Measurements from ENCODE around the gene XPO5. TPM values are rescaled to one million over a fixed set of nuclear protein-coding genes. Genes with fewer than 3 reads are reported as not detected.

Gene XPO5
- total and polyA plus RNA-seq, 9 of the 15 experiments (the other 6 are each of a cell fraction or from before 2014, with no cell fraction given), result 36.0 to 170 (median 99.1) TPM

GRCh38 chr6:43570876-43571441 lies 4.9 kb downstream of the XPO5 start (continued):
- peak; percentile 43; the same call in 1 of the 2 replicates for TF ChIP-seq ZBTB40 (IDR thresholded peaks at IDR 0.05)
- TF ChIP-seq ZBTB40 (CRISPR knock-in tag; IDR thresholded peaks at IDR 0.05), result no peak
- TF ChIP-seq CHAMP1 (IDR thresholded peaks at IDR 0.05), result no peak
- TF ChIP-seq U2AF1 (optimal IDR thresholded peaks at IDR 0.05; ENCODE audit: low read depth, low read length), result no peak
- TF ChIP-seq UBTF (IDR thresholded peaks at IDR 0.05; ENCODE audit: borderline replicate concordance in 1 of 2, low read depth in 2 of 2, low read length in 2 of 2), result no peak
- peak; percentile 95 for TF ChIP-seq CEBPB (tag; IDR thresholded peaks at IDR 0.05)
- no peak for TF ChIP-seq ZBTB26 (CRISPR knock-in tag; IDR thresholded peaks at IDR 0.05)
- no peak for TF ChIP-seq ESRRA (IDR thresholded peaks at IDR 0.05; ENCODE audit: borderline replicate concordance, low read depth)
- no peak for TF ChIP-seq ZNF316 (IDR thresholded peaks at IDR 0.05)
- no peak; the same call in 1 of the 2 replicates for TF ChIP-seq NFATC3 (IDR thresholded peaks at IDR 0.05)
- TF ChIP-seq COPS2 (conservative IDR thresholded peaks at IDR 0.05), result no peak
- peak; percentile 77; the same call in 1 of the 2 replicates for TF ChIP-seq DPF2 (IDR thresholded peaks at IDR 0.05)
- TF ChIP-seq POU5F1 (IDR thresholded peaks at IDR 0.05; ENCODE audit: borderline replicate concordance, low read depth, low read length, partially characterized antibody), result no peak
- TF ChIP-seq MBD2 (IDR thresholded peaks at IDR 0.05; ENCODE audit: borderline replicate concordance, low read depth), result no peak
